ENCODE results near the gene DPEP2. TPM values are rescaled to one million over a fixed set of nuclear protein-coding genes. Genes with fewer than 3 reads are reported as not detected.
"Not testable (repeated sequence)": the region's sequence is repeated elsewhere in the genome, so short reads cannot be mapped to it uniquely, and the experiment has no call there.

Gene DPEP2
- total RNA-seq, 2 experiments from 2014 or later = 5.6 to 5.9 TPM

DNA sequence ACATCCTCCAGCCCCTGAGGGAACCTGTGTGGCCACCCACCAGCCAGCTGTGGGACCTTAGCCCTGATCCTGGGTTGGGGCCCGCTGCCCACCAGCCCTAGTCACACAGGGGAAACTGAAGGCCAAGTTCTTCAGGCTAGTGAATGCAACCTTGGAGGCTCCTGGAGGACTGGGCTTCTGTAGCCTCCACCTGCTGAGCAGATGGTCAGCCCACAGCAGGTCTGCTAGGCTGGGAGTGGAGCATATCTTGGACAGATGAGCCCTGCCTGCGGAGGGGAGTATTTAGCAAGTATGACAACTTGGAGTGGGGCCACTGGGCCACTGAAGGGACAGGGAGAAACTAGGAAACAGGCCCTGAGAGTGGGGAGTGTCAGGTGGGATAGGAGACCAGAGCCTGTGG, 23.1 kb downstream of the DPEP2 start:
- no peak overlapping the region for H3K4me3 Mint-ChIP-seq
- CTCF ChIA-PET = no interaction called here
- ATAC-seq (no peak), DNase-seq (no peak)
- peaks cover 2% of the 10 kb centered on the region for H3K4me1 Mint-ChIP-seq (ENCODE audit: low read depth)
- no peaks in the 10 kb centered on the region for H3K36me3 Mint-ChIP-seq (ENCODE audit: low read depth)
- no peak overlapping the region for H3K27ac Mint-ChIP-seq
- H3K27me3 Mint-ChIP-seq (ENCODE audit: low read depth) = peaks cover 6% of the 10 kb centered on the region
- POLR2A ChIA-PET = no interaction called here
- H3K9me3 Mint-ChIP-seq (ENCODE audit: insufficient read depth) = no peaks in the 10 kb centered on the region

DNA sequence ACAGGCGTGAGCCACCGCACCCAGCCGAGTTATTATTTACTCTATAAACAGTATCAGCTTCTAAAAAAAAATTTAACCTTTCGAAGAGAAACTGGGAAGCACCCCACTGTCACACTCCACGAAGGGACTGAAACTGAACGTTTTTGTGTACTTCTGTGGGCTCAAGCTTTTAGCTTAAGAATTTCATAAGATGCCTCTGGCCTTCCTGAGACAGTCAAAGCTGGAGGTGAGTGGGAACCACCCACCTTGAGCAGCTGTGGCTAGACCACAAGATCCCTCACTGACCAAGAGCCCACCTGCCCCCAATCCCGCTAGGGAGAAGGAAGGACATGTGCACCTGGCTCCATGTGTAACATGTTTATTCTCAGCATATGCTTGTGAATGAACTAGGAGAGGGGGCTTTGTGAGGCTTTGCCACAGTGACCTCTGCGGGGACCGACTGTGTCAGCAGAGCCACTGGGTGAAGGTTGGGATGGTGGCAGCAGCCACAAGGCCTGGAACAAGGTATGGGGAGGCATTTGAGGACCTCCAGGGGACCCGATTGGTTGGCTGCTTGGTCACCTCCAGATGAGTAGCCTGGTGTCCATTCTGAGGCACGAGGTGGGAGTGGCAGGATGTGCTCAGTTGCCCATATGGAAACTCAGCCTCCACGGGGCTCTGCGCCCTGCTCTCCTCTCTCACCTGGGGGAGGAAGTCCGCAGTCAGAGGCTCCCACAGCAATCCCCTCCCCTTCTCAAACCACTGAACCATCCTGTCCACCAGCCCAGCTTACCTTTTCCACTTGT, 23.8 kb downstream of the DPEP2 start:
- ATAC-seq = no peak
- CTCF ChIA-PET = interaction anchor here (1.0 kb wide), 1 partner anchor 19 kb away, joined by 3 read pairs; no protein-coding TSS in a partner anchor
- DNase-seq = no peak
- Mint-ChIP-seq H3K4me3 (no peak overlapping the region), H3K36me3 (ENCODE audit: low read depth) (no peaks in the 10 kb centered on the region), H3K9me3 (ENCODE audit: insufficient read depth) (no peaks in the 10 kb centered on the region), H3K4me1 (ENCODE audit: low read depth) (peaks cover 2% of the 10 kb centered on the region), H3K27me3 (ENCODE audit: low read depth) (peaks cover 6% of the 10 kb centered on the region), H3K27ac (no peak overlapping the region)
- POLR2A ChIA-PET = no interaction called here

DNA sequence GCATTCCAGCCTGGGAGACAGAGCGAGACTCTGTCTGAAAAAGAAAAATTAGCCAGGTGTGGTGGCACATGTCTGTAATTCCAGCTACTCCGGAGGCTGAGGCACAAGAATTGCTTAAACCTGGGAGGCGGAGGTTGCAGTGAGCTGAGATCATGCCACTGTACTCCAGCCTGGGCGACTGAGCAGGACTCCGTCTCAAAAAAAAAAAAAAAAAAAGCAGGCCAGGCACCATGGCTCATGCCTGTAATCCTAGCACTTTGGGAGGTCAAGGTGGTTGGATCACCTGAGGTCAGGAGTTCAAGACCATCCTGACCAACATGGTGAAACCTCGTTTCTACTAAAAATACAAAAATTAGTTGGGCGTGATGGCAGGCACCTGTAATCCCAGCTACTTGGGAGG, 27.0 kb downstream of the DPEP2 start:
- CTCF ChIA-PET = interaction anchor here (1.0 kb wide), 1 partner anchor 9 kb away, joined by 3 read pairs; no protein-coding TSS in a partner anchor
- H3K9me3 Mint-ChIP-seq (ENCODE audit: insufficient read depth); POLR2A ChIA-PET; H3K4me3 Mint-ChIP-seq; DNase-seq; ATAC-seq; H3K36me3 Mint-ChIP-seq (ENCODE audit: low read depth); H3K27ac Mint-ChIP-seq; H3K27me3 Mint-ChIP-seq (ENCODE audit: low read depth): not testable (repeated sequence)
- peaks cover 18% of the 10 kb centered on the region for H3K4me1 Mint-ChIP-seq (ENCODE audit: low read depth)

DNA sequence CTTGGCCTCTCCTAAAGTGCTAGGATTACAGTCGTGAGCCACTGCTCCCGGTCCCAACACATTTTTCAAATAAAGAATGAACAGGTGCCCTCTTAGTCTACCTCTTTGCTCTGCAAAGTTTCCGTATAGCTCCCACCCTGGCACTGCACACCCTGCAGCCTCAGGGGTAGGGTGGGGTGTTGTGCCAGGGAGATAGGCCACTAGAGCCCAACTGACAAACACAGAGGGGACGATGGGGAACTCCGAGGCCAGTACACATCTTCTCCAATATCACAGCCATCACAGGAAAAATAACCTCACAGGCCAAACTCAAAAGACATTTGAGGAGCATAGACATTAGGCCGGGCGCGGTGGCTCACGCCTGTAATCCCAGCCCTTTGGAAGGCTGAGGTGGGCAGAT, 28.2 kb downstream of the DPEP2 start:
- CTCF ChIA-PET = interaction anchor here (2.4 kb wide), 1 partner anchor 10 kb away, joined by 7 read pairs; no protein-coding TSS in a partner anchor
- no peak overlapping the region for H3K4me3 Mint-ChIP-seq

DNA sequence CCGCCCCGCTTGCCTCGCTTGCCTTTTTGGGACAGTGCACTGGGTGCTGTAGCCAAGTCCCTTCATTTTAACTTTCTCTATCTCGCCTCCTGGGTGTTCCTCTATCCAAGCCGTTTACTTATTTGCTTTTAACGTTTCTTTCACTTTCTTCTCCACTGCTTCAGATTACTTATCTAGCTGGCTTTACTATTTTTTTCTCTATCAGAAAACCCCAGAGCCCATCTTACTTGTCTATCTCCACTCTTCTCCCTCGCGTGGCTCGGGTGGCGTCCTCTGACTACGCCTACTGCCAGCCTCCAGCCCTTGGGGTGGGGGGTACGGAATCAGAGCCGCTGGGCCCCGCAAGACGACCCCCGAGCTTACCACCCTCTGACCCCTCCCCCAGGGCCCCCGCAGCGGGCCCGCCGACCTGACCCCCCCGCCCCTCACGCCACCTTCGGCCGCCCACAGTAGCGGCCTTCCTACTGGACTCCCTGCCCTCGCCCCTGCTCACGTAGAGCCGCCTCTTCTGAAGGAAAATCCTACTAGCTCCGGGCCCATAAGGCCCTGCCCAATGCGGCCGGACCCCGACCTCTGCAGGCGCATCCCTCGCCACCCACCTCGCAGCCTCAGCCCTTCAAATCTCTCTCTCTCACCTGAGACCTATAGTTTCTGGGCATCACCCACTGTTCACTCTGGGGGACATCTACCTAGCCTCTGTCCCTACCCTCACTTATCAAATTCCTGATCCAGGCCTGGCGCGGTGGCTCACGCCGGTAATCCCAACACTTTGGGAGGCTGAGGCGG, 29.8 kb downstream of the DPEP2 start:
- H3K4me1 Mint-ChIP-seq (ENCODE audit: low read depth) = peaks cover 38% of the 10 kb centered on the region
- H3K4me3 Mint-ChIP-seq = peak overlapping the region; percentile 98
- no peak for ATAC-seq
- POLR2A ChIA-PET = interaction anchor here (1.0 to 2.0 kb wide), 4 partner anchors 12 to 96 kb away, joined by 3 to 7 read pairs (median 5); partner anchors contain the start of genes DDX28, DUS2 and PSMB10
- H3K9me3 Mint-ChIP-seq (ENCODE audit: insufficient read depth) = no peaks in the 10 kb centered on the region
- H3K27me3 Mint-ChIP-seq (ENCODE audit: low read depth) = no peaks in the 10 kb centered on the region
- CTCF ChIA-PET = interaction anchor here (1.0 to 2.4 kb wide), 6 partner anchors 12 to 449 kb away, joined by 3 to 7 read pairs (median 4); partner anchors contain the start of genes DDX28 and DUS2
- H3K36me3 Mint-ChIP-seq (ENCODE audit: low read depth) = peaks cover 2% of the 10 kb centered on the region
- no peak for DNase-seq
- H3K27ac Mint-ChIP-seq = peak overlapping the region; percentile 87

More for the DNA sequence above, 28.2 kb downstream of the DPEP2 start:
- Mint-ChIP-seq H3K36me3 (ENCODE audit: low read depth) (peaks cover 2% of the 10 kb centered on the region), H3K27ac (no peak overlapping the region), H3K4me1 (ENCODE audit: low read depth) (peaks cover 30% of the 10 kb centered on the region), H3K9me3 (ENCODE audit: insufficient read depth) (no peaks in the 10 kb centered on the region), H3K27me3 (ENCODE audit: low read depth) (peaks cover 2% of the 10 kb centered on the region)
- POLR2A ChIA-PET = interaction anchor here (1.2 kb wide), 1 partner anchor 11 kb away, joined by 5 read pairs; no protein-coding TSS in a partner anchor
- no peak for ATAC-seq
- no peak for DNase-seq

DNA sequence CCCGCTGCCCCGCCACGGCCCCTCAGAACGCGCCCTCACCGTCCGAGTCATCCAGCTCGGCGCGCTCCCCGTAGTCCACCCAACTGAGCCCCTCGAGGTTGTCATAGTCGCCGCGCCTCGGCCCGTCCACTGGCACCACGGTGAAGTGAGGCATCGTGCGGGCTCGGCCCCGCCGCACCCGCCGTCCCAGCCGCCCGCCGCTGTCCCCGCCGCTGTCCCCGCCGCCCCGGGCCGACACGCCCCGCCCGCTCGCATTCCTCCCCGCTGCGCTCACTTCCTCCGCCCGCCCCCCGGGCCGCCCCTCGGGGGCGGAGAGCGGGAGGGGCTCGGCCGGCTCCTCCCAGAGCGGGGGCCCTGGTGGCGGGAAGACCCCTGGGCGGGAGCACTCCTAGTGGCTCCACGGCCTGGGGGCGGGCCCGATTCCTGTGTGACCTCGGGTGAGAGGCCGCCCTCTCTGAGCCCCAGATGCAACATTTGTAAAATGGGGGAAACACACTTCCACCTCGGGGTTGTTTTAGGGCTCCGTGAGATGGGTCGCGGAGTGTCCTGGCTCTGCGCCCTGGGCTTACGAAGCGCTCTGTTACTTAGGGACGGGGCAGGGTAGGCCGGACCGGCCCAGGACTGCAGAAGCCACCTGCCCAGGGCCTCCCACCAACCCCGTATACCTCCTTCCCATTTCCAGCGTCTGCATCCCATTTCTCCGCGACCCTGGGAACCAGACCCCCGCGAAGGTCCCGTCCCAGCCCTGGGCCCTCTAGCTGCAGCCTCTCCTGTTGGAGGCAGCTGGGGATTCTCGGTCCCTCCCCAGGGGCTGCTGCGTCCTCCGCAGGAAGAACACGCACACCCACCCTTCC, 30.7 kb downstream of the DPEP2 start, which contains the start of gene SLC12A4:
Gene SLC12A4, minus strand, starts transcription at position 238 of the 854 bp plus-strand sequence. Its CDS starts 84 bp downstream, at position 154.
- Mint-ChIP-seq H3K36me3 (ENCODE audit: low read depth) (peaks cover 2% of the 10 kb centered on the region), H3K27me3 (ENCODE audit: low read depth) (no peaks in the 10 kb centered on the region), H3K4me1 (ENCODE audit: low read depth) (peaks cover 38% of the 10 kb centered on the region), H3K27ac (peak within 1 kb of the TSS; percentile 98), H3K4me3 (peak within 1 kb of the TSS; percentile 98), H3K9me3 (ENCODE audit: insufficient read depth) (no peaks in the 10 kb centered on the region)
- peak; percentile 88 for ATAC-seq
- DNase-seq = peak; percentile 93
- ChIA-PET CTCF (interaction anchor here (1.0 to 2.4 kb wide), 7 partner anchors 16 to 448 kb away, joined by 3 to 7 read pairs (median 4); partner anchors contain the start of genes DDX28 and DUS2), POLR2A (interaction anchor here (0.6 to 2.6 kb wide), 8 partner anchors 13 to 309 kb away, joined by 3 to 10 read pairs (median 4); partner anchors contain the start of genes ACD, DDX28, DUS2 and PSMB10)

DNA sequence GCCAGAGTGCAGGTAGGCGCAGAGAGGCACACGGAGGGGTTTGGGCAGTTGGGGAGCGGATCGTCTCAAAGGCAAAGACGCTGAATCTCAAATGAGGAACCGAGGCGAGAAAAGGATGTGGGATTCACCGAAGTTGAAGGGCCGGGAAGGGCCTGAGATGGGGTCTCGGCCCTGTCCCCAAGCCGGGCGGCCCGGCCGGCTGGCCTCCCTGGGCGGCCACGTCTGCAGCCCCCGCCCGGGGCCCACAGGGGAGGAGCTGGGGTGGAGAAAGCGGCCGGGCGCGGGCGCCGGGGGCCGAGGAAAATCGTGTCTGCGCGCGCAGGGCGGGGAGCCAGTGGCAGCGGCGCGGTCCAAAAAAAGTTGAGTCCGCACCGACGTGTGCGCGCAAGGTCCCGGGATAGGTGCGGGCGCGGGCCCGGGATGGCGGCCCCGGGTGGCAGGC, 31.3 kb downstream of the DPEP2 start:
- H3K4me3 Mint-ChIP-seq = peak overlapping the region; percentile 98
- no peaks in the 10 kb centered on the region for H3K27me3 Mint-ChIP-seq (ENCODE audit: low read depth)
- ATAC-seq = peak; percentile 32
- peaks cover 38% of the 10 kb centered on the region for H3K4me1 Mint-ChIP-seq (ENCODE audit: low read depth)
- ChIA-PET CTCF (interaction anchor here (1.2 to 2.4 kb wide), 4 partner anchors 16 to 99 kb away, joined by 4 to 7 read pairs (median 5); partner anchors contain the start of genes DDX28 and DUS2), POLR2A (interaction anchor here (0.6 to 2.6 kb wide), 6 partner anchors 16 to 308 kb away, joined by 3 to 10 read pairs (median 3); partner anchors contain the start of genes ACD and PSMB10)
- DNase-seq = peak; percentile 48
- no peaks in the 10 kb centered on the region for H3K9me3 Mint-ChIP-seq (ENCODE audit: insufficient read depth)
- H3K27ac Mint-ChIP-seq = peak overlapping the region; percentile 98
- H3K36me3 Mint-ChIP-seq (ENCODE audit: low read depth) = peaks cover 2% of the 10 kb centered on the region

DNA sequence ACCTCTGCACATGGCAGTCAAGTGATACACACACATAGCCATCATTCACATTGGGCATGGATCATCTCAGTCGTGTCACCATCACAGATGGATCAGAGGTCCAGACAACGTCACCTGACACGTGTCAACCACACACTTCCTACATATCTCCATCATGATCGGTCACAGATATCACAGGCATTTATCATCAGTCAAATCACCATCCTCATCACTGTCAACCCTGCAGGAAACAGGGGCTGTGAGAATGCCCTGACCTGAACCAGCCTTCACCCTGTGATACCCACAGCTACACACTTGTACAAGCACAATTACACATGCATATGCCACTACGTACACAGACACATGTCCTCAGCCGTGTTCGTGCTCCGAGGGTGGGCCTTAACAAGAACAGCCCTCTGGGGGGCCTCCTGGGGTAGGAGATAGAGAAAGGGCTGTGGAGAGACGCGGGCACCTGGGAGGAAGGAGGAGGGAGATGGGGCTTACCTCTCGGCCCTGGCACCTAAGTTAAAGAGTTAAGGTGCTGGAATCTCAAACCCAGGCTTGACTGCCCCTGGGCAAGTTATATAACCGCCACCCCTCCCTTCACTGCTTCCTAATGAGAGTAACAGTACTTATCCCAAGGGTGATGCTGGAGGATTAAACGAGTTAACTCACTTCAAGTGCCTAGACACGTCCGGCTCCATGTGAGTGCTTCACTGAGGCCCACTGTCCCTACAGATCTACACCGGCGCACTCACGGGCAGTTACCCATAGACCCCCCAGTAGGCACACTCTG, 31.9 kb downstream of the DPEP2 start:
- POLR2A ChIA-PET = interaction anchor here (0.7 to 2.9 kb wide), 7 partner anchors 17 to 121 kb away, joined by 3 to 25 read pairs (median 3); partner anchors contain the start of genes DPEP2 and PSMB10
- CTCF ChIA-PET = interaction anchor here (1.0 to 1.4 kb wide), 4 partner anchors 26 to 74 kb away, joined by 3 to 7 read pairs (median 4); no protein-coding TSS in a partner anchor
- peaks cover 8% of the 10 kb centered on the region for H3K36me3 Mint-ChIP-seq (ENCODE audit: low read depth)
- peak; percentile 60 for DNase-seq
- peaks cover 38% of the 10 kb centered on the region for H3K4me1 Mint-ChIP-seq (ENCODE audit: low read depth)
- H3K4me3 Mint-ChIP-seq = peak overlapping the region; percentile 98
- no peaks in the 10 kb centered on the region for H3K9me3 Mint-ChIP-seq (ENCODE audit: insufficient read depth)
- H3K27me3 Mint-ChIP-seq (ENCODE audit: low read depth) = no peaks in the 10 kb centered on the region
- peak overlapping the region; percentile 98 for H3K27ac Mint-ChIP-seq
- ATAC-seq = peak; percentile 11

DNA sequence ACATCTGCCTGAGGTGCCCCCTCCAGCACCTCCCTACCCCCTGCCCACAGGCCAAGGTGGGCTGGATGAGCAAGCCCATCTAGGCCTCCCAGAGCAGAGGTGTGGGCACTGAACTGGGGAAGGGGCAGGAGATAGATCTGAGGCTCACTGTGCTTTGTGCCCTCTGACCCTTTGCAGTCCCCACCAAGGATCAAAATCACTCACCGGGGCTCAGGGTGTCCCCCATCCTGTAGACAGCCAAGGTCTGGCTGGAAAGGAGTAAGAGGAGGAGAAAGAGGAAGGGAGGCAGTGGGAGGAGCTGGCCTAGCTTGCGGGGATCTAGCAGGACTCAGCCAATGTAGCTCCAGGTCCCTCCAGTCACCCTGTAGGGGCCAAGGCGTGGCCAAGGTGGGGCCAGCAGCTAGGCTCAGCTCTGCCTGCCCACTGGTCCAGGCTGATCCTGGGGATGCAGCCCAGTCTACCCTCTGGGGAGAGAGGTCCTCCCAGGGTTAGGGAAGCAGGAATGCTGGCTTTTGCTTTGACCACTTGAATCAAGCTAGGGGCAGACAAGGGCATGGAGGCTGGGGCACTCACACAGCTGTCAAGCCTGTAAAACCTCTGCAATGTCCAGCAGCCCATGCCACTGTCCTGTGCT, 32.6 kb downstream of the DPEP2 start:
- DNase-seq = no peak
- no peaks in the 10 kb centered on the region for H3K9me3 Mint-ChIP-seq (ENCODE audit: insufficient read depth)
- H3K27ac Mint-ChIP-seq = peak overlapping the region; percentile 98
- H3K27me3 Mint-ChIP-seq (ENCODE audit: low read depth) = no peaks in the 10 kb centered on the region
- H3K4me3 Mint-ChIP-seq = peak overlapping the region; percentile 98
- H3K4me1 Mint-ChIP-seq (ENCODE audit: low read depth) = peaks cover 38% of the 10 kb centered on the region
- ATAC-seq = no peak
- POLR2A ChIA-PET = interaction anchor here (0.7 to 2.9 kb wide), 4 partner anchors 17 to 39 kb away, joined by 3 to 25 read pairs (median 6); partner anchors contain the start of genes DPEP2 and PSMB10
- CTCF ChIA-PET = interaction anchor here (1.0 to 1.5 kb wide), 4 partner anchors 25 to 151 kb away, joined by 3 to 7 read pairs (median 5); no protein-coding TSS in a partner anchor
- H3K36me3 Mint-ChIP-seq (ENCODE audit: low read depth) = peaks cover 15% of the 10 kb centered on the region

Data from activated CD8-positive, alpha-beta T cell treated with anti-CD3 and anti-CD28 coated beads, Interleukin-2, amount 10 ng/mL, durations not matched to agents 7 days and 5 days (primary cell).